H1 (cell line): ENCODE results near the gene MACROD2. TPM values are rescaled to one million over a fixed set of nuclear protein-coding genes. Genes with fewer than 3 reads are reported as not detected.

Source experiments
- CTCF ChIA-PET: fragments of 300-600 bp; sonication (Branson Sonifier 250); formaldehyde crosslinking; loops from one replicate; lab custom pipeline; 2021; ENCODE audit not compliant: partially characterized antibody; lab: Charles Lee
- POLR2A ChIA-PET: fragments of 300-600 bp; sonication (Branson Sonifier 250); formaldehyde crosslinking; loops from one replicate; lab custom pipeline; 2021; ENCODE audit warnings: inconsistent platforms; ENCODE audit not compliant: partially characterized antibody; lab: Charles Lee
- DNase-seq, 2 experiments: peaks; one replicate each; pipeline versions ENCODE4 v3.0.0 to v3.0.0-alpha.2; 2010 to 2022; ENCODE audit warnings: low spot score in 2 of 2, low read depth in 1 of 2, mixed read lengths in 1 of 2
- FAIRE-seq: peaks from 2 replicates; lab custom pipeline; 2011; peaks lifted over from hg19 to GRCh38; lab: Jason Lieb, UNC
- H2AFZ ChIP-seq: 2 replicates; pipeline ENCODE4 v1.8.1; 2012; ENCODE audit warnings: low read length, inconsistent platforms
- H2AK5ac ChIP-seq: 2 replicates; pipeline ENCODE4 v1.6.1; 2013; ENCODE audit warnings: low read depth, low read length
- H2BK120ac ChIP-seq: replicated peaks from 2 replicates; pipeline ENCODE3; 2013; ENCODE audit warnings: low read depth, low read length, inconsistent platforms
- H2BK12ac ChIP-seq: 2 replicates; pipeline ENCODE4 v1.6.1; 2013; ENCODE audit warnings: low read depth, low read length
- H2BK15ac ChIP-seq: 2 replicates; pipeline ENCODE4 v1.6.1; 2013; ENCODE audit warnings: low read length
- H2BK20ac ChIP-seq: 2 replicates; pipeline ENCODE4 v1.6.1; 2013; ENCODE audit warnings: low read length
- H2BK5ac ChIP-seq: 2 replicates; pipeline ENCODE4 v1.6.1; 2013; ENCODE audit warnings: low read depth, low read length
- H3K14ac ChIP-seq: 2 replicates; pipeline ENCODE4 v1.6.1; 2013; ENCODE audit warnings: inconsistent platforms; ENCODE audit not compliant: insufficient read length
- H3K18ac ChIP-seq: 2 replicates; pipeline ENCODE4 v1.6.1; 2013; ENCODE audit warnings: low read length; ENCODE audit errors: extremely low read depth
- H3K23ac ChIP-seq: 2 replicates; pipeline ENCODE4 v1.6.1; 2013; ENCODE audit warnings: inconsistent platforms; ENCODE audit not compliant: insufficient read length
- H3K23me2 ChIP-seq: 2 replicates; pipeline ENCODE4 v1.6.1; 2013; ENCODE audit warnings: low read depth, low read length
- H3K27ac ChIP-seq: 2 replicates; pipeline ENCODE4 v1.6.1; 2011; ENCODE audit warnings: low read depth, low read length, inconsistent platforms
- H3K27me3 ChIP-seq, 4 experiments: replicated peaks in 1 of 4; 1 replicate in 1 of 4; 2 replicates in 3 of 4; pipeline versions ENCODE4 v1.6.1 to v1.8.1; 2011 to 2013; ENCODE audit warnings: low read length in 3 of 4, mild to moderate bottlenecking in 3 of 4, inconsistent platforms in 2 of 4, mixed read lengths in 2 of 4, moderate library complexity in 1 of 4; ENCODE audit not compliant: control insufficient read depth in 3 of 4, insufficient read depth in 3 of 4; ENCODE audit errors: extremely low read depth in 1 of 4
- H3K36me3 ChIP-seq, 4 experiments: 2 replicates each; pipeline versions ENCODE4 v1.6.1 to v1.8.1; 2011 to 2013; ENCODE audit warnings: mild to moderate bottlenecking in 4 of 4, low read length in 3 of 4, moderate library complexity in 2 of 4, control low read depth in 1 of 4, inconsistent platforms in 1 of 4; ENCODE audit not compliant: insufficient read depth in 4 of 4, control insufficient read depth in 2 of 4
- H3K4ac ChIP-seq: replicated peaks from 2 replicates; pipeline ENCODE3; 2013; ENCODE audit warnings: low read length, low read depth, mixed read lengths, inconsistent platforms; ENCODE audit not compliant: insufficient read length
- H3K4me1 ChIP-seq, 4 experiments: replicated peaks in 1 of 4; 1 replicate in 1 of 4; 2 replicates in 3 of 4; pipeline versions ENCODE4 v1.6.1 to v1.8.1; 2011 to 2013; ENCODE audit warnings: low read length in 3 of 4, inconsistent platforms in 2 of 4, mixed read lengths in 1 of 4; ENCODE audit not compliant: insufficient read depth in 4 of 4, control insufficient read depth in 3 of 4
- H3K4me2 ChIP-seq, 2 experiments: 2 replicates each; pipeline versions ENCODE4 v1.6.1 to v1.8.1; 2011 to 2013; ENCODE audit warnings: low read depth in 2 of 2, low read length in 2 of 2, control low read depth in 1 of 2, inconsistent platforms in 1 of 2, mild to moderate bottlenecking in 1 of 2; ENCODE audit not compliant: insufficient read depth in 1 of 2
- H3K4me3 ChIP-seq, 4 experiments: fragments of 200-600, 300-600 bp in 1 of 4; sonication (generic), shearing (Covaris generic), sonication (Bioruptor Twin) in 1 of 4; 2 replicates each; pipeline versions ENCODE4 v1.5.1 to v1.8.1; 2011 to 2016; ENCODE audit warnings: low read length in 4 of 4, low read depth in 3 of 4, control low read depth in 2 of 4, inconsistent platforms in 2 of 4, mild to moderate bottlenecking in 2 of 4, mixed read lengths in 1 of 4, moderate library complexity in 1 of 4; ENCODE audit not compliant: insufficient read depth in 2 of 4; ENCODE audit errors: extremely low read depth in 1 of 4
- H3K56ac ChIP-seq: replicated peaks from 2 replicates; pipeline ENCODE3; 2013; ENCODE audit warnings: low read depth, mild to moderate bottlenecking, mixed read lengths, low read length, inconsistent platforms; ENCODE audit not compliant: insufficient read length
- H3K79me1 ChIP-seq: 2 replicates; pipeline ENCODE4 v1.6.1; 2013; ENCODE audit warnings: low read depth, low read length, control low read depth
- H3K79me2 ChIP-seq, 2 experiments: 2 replicates each; pipeline versions ENCODE4 v1.6.1 to v1.8.1; 2012 to 2013; ENCODE audit warnings: low read length in 2 of 2, mild to moderate bottlenecking in 2 of 2, inconsistent platforms in 1 of 2; ENCODE audit not compliant: insufficient read depth in 2 of 2, control insufficient read depth in 1 of 2
- H3K9ac ChIP-seq, 4 experiments: replicated peaks in 1 of 4; 1 replicate in 1 of 4; 2 replicates in 3 of 4; pipeline versions ENCODE4 v1.6.1 to v1.8.1; 2011 to 2013; ENCODE audit warnings: low read depth in 3 of 4, low read length in 3 of 4, control low read depth in 2 of 4, mild to moderate bottlenecking in 2 of 4, moderate library complexity in 2 of 4, inconsistent platforms in 1 of 4; ENCODE audit errors: extremely low read depth in 1 of 4
- H3K9me3 ChIP-seq, 2 experiments: 2 replicates each; pipeline versions ENCODE4 v1.6.1 to v1.8.1; 2012 to 2013; ENCODE audit warnings: mild to moderate bottlenecking in 2 of 2, moderate library complexity in 2 of 2, control low read depth in 1 of 2, inconsistent platforms in 1 of 2, low read depth in 1 of 2, low read length in 1 of 2, mixed read lengths in 1 of 2; ENCODE audit not compliant: insufficient read depth in 2 of 2
- H4K20me1 ChIP-seq, 2 experiments: replicated peaks in 1 of 2; 2 replicates each; pipeline versions ENCODE3 to v1.8.1; 2011 to 2013; ENCODE audit warnings: inconsistent platforms in 2 of 2, low read length in 2 of 2, mild to moderate bottlenecking in 1 of 2; ENCODE audit not compliant: insufficient read depth in 2 of 2, control insufficient read depth in 1 of 2
- H4K5ac ChIP-seq: 2 replicates; pipeline ENCODE4 v1.6.1; 2013; ENCODE audit warnings: low read length, low read depth, mixed read lengths, inconsistent platforms; ENCODE audit not compliant: insufficient read length
- H4K8ac ChIP-seq: 2 replicates; pipeline ENCODE4 v1.8.0; 2013; ENCODE audit warnings: mild to moderate bottlenecking, moderate library complexity, low read length, inconsistent platforms; ENCODE audit not compliant: insufficient read depth; ENCODE audit errors: extremely low read depth
- H4K91ac ChIP-seq: replicated peaks from 2 replicates; pipeline ENCODE3; 2013; ENCODE audit warnings: low read length, mixed read lengths, inconsistent platforms; ENCODE audit not compliant: insufficient read length
- JUND ChIP-seq: IDR thresholded peaks from 2 replicates; pipeline ENCODE4 v1.6.1; 2011; ENCODE audit warnings: mild to moderate bottlenecking, improper control_type of control experiment, low read length
- MAFK ChIP-seq: IDR thresholded peaks from 2 replicates; pipeline ENCODE4 v1.6.1; 2012; ENCODE audit warnings: low read depth, mild to moderate bottlenecking, improper control_type of control experiment, low read length
- WGBS, 2 experiments: shearing (Covaris generic) in 1 of 2; methylation state at CpG; one replicate each; pipeline versions ENCODE4 v1.1.6 to v1.1.7; 2013 to 2015; ENCODE audit warnings: low lambda C conversion rate in 2 of 2, mixed read lengths in 2 of 2, inconsistent platforms in 1 of 2, low coverage in 1 of 2, missing lambda C conversion rate in 1 of 2; ENCODE audit not compliant: insufficient replicate concordance in 2 of 2, insufficient coverage in 1 of 2, insufficient read length in 1 of 2; ENCODE audit errors: extremely low coverage in 1 of 2, missing lambda C conversion rate in 1 of 2; 5-methylcytosine and 5-hydroxymethylcytosine counted together
- polyA plus RNA-seq, 7 experiments: library from polyadenylated mRNA; depleted of rRNA in 3 of 7; stranded (reverse) in 5 of 7; unstranded in 2 of 7; fragments of >200 nt in 5 of 7; fragments of 200-250 nt in 2 of 7; gene quantifications; 1 replicate in 5 of 7; 2 replicates in 1 of 7; 4 replicates in 1 of 7; pipeline versions ENCODE4 v1.2.1 to v1.2.3, GENCODE V29; 2011 to 2013; ENCODE audit warnings: missing spikeins in 2 of 7, mixed read lengths in 2 of 7
- total RNA-seq: library from RNA; stranded (reverse); fragmentation: NEBNext Ultra II Directional; extraction: Animal tissue kit (Norgen Biotek cat#: 25700); gene quantifications from 2 replicates; pipeline ENCODE4 v1.2.1, GENCODE V29; 2021

The MACROD2 gene
- total and polyA plus RNA-seq, 2 of the 8 experiments (the other 6 are each of a cell fraction or from before 2014, with no cell fraction given): 0.70 to 3.9 TPM

DNA sequence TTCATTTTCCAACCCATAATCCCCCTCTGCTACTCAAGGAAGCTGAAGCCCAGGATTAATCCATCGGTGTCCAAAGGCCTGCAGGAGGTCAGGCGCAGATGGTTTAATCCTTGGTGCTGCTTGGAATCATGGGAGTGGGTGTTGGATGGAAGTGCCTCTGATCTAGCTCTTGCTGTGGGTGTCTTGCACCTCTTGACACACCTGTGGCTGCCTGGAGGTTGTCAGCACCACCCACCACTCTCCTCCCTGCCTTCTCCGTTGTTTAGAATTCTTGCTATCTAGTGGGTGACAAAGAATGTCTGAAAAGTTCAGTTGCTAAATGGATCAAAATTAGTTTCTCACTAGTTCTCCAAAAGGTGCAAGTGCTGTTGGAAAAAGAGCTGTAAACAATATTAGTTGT lies 1416.5 kb downstream of the MACROD2 start:
- ChIA-PET CTCF (interaction anchor here (1.2 kb wide), 1 partner anchor 242 kb away, joined by 3 read pairs; no protein-coding TSS in a partner anchor), POLR2A (no interaction called here)
- Histone ChIP-seq H2AK5ac (no peak overlapping the region), H3K27me3 (no peaks in the 10 kb centered on the region), H4K5ac (no peak overlapping the region), H2BK5ac (no peak overlapping the region), H2BK12ac (no peak overlapping the region), H3K4ac (no peak overlapping the region), H4K91ac (no peak overlapping the region), H3K18ac (no peak overlapping the region), H3K56ac (no peak overlapping the region), H3K9ac (no peak overlapping the region), H3K36me3 (no peaks in the 10 kb centered on the region), H4K20me1 (no peaks in the 10 kb centered on the region), H3K79me2 (no peaks in the 10 kb centered on the region), H2BK120ac (no peak overlapping the region), H2BK20ac (0 out of 2 replicates have a peak overlapping the region, but pooled peaks have one; percentile 57), H3K79me1 (no peaks in the 10 kb centered on the region), H4K8ac (no peak overlapping the region), H3K4me3 (no peak overlapping the region), H2BK15ac (no peak overlapping the region), H3K27ac (no peak overlapping the region), H2AFZ (no peak overlapping the region)
- WGBS, 2 experiments: 78% methylated on average over 3 of the region's 3 CpGs; no CpG with 5 or more reads in 1 of the 2 experiments
- no peak for FAIRE-seq
- no peak for DNase-seq
- TF ChIP-seq JUND: no peak
- TF ChIP-seq MAFK: no peak
- TF ChIP-seq, all 59 proteins: peak for 0
- no peak overlapping the region for H3K23ac ChIP-seq
- no peak overlapping the region for H3K4me2 ChIP-seq
- H3K4me1 ChIP-seq: no peaks in the 10 kb centered on the region
- H3K14ac ChIP-seq: no peak overlapping the region
- no peaks in the 10 kb centered on the region for H3K9me3 ChIP-seq
- no peaks in the 10 kb centered on the region for H3K23me2 ChIP-seq
